WERI-Rb-1 (cell line): ENCODE data around the gene SPDYE1.
A peak's percentile ranks its signal among the peaks of the same experiment; 100 is the strongest.
"Not testable (repeated sequence)": the region's sequence is repeated elsewhere in the genome, so short reads cannot be mapped to it uniquely, and the experiment has no call there.

Source experiments
- DNase-seq: peaks from one replicate; pipeline ENCODE4 v3.0.0-alpha.2; 2020
- H3K27ac ChIP-seq: fragments of 250-450 bp; sonication (Bioruptor Pico); 2 replicates; pipeline ENCODE4 v1.5.1; 2020; ENCODE audit warnings: mild to moderate bottlenecking, moderate library complexity
- H3K27me3 ChIP-seq: fragments of 250-450 bp; sonication (Bioruptor Pico); 2 replicates; pipeline ENCODE4 v1.5.1; 2021; ENCODE audit warnings: mild to moderate bottlenecking, low read depth, moderate library complexity; ENCODE audit not compliant: insufficient read depth, severe bottlenecking
- H3K36me3 ChIP-seq: fragments of 250-450 bp; sonication (Bioruptor Pico); 2 replicates; pipeline ENCODE4 v1.5.1; 2020; ENCODE audit warnings: mild to moderate bottlenecking, moderate library complexity
- H3K4me3 ChIP-seq: 2 replicates; pipeline ENCODE4 v1.5.1; 2011; ENCODE audit warnings: low read depth, mild to moderate bottlenecking, control low read depth, low read length
- H3K9me3 ChIP-seq: fragments of 250-450 bp; sonication (Bioruptor Pico); 2 replicates; pipeline ENCODE4 v1.5.1; 2021; ENCODE audit warnings: mild to moderate bottlenecking, moderate library complexity; ENCODE audit not compliant: severe bottlenecking
- TF ChIP-seq, protein P1 (sequence below): IDR thresholded peaks from 2 replicates; pipeline ENCODE4 v1.5.1; 2011; ENCODE audit warnings: low read depth, mild to moderate bottlenecking, control low read depth, inconsistent platforms, low read length

SPDYE1 gene

DNA sequence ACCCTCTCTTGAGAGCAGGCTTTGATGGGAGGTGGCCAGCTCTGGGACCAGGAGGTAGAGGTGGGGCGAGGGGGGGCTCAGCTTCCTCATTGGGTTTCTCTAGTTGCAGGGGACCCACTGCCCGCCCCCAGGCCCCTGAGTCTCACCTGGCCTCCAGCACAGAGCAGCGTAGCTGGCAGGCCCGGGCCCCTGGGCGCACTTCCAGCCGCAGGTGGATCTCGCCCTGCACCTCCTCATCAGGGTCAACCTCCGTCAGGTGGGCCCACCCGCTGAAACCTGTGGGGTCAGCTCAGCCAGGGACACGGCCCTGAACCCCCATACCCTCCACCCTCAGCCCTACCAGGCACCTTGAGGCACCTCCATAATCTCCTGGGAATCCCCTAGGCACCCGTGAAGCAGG lies 28.1 kb upstream of the SPDYE1 start:
- not testable (repeated sequence) for H3K27ac ChIP-seq, H3K27me3 ChIP-seq, H3K9me3 ChIP-seq, DNase-seq, H3K4me3 ChIP-seq, H3K36me3 ChIP-seq

DNA sequence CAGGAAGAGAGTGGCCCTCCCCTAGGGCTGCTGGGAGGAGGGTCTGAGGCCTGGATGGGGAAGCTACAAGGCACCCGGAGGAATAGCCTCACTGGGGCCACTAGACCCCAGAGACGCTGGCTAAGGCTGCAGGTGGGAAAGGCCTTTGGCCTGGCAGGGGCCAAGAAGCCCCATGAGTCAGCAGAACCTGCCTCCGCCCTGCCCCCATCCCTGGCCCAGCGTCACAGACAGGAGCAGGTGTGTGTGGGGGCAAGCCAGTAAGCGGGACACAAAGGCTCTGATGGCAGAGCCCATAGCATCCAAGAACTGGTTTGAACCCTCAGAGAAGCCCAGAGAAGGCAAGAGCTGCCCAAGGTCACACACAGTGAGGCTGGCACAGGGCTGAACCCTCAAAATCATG lies 27.0 kb upstream of the SPDYE1 start:
- H3K9me3 ChIP-seq, H3K36me3 ChIP-seq, DNase-seq, H3K27me3 ChIP-seq, H3K4me3 ChIP-seq, H3K27ac ChIP-seq: not testable (repeated sequence)

DNA sequence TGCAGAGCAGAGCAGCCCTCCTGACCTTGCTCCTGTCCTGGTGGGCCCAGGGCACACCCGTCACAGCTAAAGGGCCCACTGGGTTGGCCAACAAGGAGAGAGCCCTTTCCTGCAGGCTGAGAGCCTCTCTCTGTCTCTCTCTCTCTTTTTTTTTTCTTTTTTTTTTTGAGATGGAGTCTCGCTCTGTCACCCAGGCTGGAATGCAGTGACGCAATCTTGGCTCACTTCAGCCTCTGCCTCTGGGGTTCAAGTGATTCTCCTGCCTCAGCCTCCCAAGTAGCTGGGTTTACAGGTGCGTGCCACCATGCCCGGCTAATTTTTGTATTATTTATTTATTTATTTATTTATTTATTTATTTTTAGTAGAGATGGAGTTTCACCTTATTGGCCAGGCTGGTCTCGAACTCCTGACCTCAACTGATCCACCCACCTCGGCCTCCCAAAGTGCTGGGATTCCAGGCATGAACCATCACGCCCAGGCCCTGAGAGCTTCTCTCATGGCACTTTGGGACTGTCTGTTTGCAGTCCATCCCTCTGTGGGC lies 23.6 kb upstream of the SPDYE1 start:
- not testable (repeated sequence) for H3K4me3 ChIP-seq, DNase-seq, H3K9me3 ChIP-seq, H3K27me3 ChIP-seq, H3K27ac ChIP-seq, H3K36me3 ChIP-seq

DNA sequence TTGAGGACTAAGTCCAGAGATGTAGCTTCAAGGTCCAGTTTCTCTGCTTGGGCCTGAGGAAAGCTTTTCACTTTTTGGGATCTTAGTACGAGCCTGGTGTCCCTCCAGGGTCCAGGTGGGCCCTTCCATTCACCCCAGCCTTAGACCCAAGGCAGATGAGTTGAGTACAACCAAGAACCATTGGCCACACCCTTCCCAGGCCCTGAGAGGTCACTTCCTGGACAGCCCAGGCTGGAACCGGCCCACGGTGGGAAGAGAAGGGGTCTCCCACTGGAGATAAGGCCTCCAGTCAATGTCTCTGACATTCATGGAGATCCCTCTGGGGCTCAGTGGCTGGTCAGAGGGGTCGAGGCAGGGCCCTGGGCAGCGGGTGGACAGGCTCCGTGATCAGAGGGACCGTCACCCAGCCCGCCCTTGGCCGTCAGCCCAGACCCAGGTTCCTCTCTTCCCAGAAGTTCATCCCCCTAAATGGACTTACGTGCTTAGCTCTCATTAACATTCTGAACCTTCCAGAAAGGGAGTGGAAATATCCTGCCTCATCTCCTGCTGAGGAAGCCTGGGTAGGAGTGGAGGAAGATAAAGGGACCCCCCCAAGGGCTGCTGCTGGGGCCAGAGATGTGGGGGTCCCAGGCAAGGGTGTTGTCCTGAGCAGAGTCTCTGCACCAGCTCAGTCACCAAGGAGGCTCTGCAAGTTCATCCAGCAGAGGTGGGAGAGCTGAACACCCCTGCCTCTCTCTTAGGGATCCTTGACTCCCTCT lies 22.8 kb upstream of the SPDYE1 start:
- not testable (repeated sequence) for H3K4me3 ChIP-seq, H3K27ac ChIP-seq, DNase-seq, H3K9me3 ChIP-seq, H3K27me3 ChIP-seq, H3K36me3 ChIP-seq

DNA sequence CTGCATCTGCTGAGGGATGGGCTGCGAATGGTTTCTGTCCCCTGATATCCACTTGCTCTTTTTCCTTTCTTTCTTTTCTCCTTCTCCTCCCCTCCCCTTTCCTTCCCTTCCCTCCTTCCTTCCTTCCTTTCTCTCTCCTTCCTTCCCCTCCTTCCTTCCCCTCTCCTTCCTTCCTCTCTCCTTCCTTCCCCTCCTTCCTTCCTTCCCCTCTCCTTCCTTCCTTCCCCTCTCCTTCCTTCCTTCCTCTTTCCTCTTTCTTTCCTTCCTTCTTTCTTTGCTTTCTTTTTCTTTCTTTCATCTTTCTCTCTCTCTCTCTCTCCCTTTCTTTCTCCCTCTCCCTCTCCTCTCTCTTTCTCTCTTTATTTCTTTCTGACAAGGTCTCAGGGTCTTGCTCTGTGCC lies 20.2 kb upstream of the SPDYE1 start:
- H3K27me3 ChIP-seq, result no peaks in the 10 kb centered on the region
- no peaks in the 10 kb centered on the region for H3K9me3 ChIP-seq
- H3K36me3 ChIP-seq, result no peaks in the 10 kb centered on the region
- TF ChIP-seq, protein P1, sequence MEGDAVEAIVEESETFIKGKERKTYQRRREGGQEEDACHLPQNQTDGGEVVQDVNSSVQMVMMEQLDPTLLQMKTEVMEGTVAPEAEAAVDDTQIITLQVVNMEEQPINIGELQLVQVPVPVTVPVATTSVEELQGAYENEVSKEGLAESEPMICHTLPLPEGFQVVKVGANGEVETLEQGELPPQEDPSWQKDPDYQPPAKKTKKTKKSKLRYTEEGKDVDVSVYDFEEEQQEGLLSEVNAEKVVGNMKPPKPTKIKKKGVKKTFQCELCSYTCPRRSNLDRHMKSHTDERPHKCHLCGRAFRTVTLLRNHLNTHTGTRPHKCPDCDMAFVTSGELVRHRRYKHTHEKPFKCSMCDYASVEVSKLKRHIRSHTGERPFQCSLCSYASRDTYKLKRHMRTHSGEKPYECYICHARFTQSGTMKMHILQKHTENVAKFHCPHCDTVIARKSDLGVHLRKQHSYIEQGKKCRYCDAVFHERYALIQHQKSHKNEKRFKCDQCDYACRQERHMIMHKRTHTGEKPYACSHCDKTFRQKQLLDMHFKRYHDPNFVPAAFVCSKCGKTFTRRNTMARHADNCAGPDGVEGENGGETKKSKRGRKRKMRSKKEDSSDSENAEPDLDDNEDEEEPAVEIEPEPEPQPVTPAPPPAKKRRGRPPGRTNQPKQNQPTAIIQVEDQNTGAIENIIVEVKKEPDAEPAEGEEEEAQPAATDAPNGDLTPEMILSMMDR, result no peak
- H3K4me3 ChIP-seq, result no peak overlapping the region
- H3K27ac ChIP-seq, result no peak overlapping the region
- no peak for DNase-seq

DNA sequence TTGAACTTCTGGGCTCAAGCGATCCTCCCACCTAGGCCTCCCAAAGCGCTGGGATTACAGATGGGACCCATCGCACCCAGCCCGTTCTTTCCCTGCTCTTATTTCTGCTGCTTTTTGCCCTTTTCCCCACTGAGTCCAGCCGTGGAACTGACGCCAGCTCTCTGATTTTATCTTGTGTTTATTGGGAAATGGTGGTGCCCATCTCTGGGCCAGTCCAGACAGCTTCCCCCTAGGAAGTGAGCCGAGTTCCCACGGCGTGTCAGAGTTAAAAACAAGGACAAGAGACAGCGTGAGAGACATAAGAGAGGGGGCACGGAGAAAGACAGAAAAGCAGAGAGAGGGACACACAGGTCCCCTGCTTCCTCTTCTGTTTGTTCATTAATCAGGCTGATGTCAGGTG lies 19.6 kb upstream of the SPDYE1 start:
- H3K36me3 ChIP-seq, H3K4me3 ChIP-seq, H3K27ac ChIP-seq: not testable (repeated sequence)

DNA sequence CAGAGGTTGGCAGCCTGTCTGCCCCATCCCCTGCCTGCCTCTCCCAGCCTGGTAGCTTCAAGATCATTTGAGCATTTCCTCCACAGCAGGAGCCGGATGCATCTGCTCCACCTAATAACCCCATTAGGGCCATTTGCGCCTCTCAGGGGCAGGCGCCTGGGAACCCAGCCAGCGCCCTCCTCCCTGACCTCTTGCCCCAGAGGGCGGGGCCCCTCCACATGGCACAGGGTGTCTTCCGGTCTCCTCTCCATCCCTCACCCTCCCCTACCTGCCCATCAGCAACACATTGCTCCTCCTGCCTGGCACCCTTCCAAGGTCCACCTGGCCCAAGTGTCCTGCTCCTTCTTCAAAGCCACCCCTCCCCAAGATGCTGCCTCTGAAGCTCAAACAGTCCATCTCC lies 14.8 kb upstream of the SPDYE1 start:
- not testable (repeated sequence) for DNase-seq, H3K27ac ChIP-seq, H3K4me3 ChIP-seq, H3K9me3 ChIP-seq, H3K36me3 ChIP-seq, H3K27me3 ChIP-seq

More for the DNA sequence above, 19.6 kb upstream of the SPDYE1 start:
- H3K9me3 ChIP-seq, H3K27me3 ChIP-seq, DNase-seq: not testable (repeated sequence)

DNA sequence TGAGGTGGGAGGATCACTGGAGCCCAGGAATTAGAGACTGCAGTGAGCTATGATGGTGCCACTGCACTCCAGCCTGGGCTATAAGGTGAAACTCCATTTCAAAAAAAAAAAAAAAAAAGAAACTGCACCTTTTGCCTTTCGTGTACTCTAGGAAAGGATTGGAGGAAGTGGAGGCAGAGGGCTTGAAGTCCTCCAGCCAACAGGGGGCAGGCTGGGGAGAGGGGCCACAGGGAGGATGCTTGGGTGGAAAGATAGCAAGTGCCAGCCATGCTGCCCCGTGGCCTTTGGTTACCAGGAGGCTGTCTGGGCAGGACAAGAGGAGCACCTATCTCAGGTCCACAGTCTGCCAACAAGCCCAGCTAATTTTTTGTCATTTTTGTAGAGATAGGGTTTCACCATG lies 14.0 kb upstream of the SPDYE1 start:
- H3K27me3 ChIP-seq, DNase-seq, H3K9me3 ChIP-seq, H3K27ac ChIP-seq, H3K4me3 ChIP-seq, H3K36me3 ChIP-seq: not testable (repeated sequence)

DNA sequence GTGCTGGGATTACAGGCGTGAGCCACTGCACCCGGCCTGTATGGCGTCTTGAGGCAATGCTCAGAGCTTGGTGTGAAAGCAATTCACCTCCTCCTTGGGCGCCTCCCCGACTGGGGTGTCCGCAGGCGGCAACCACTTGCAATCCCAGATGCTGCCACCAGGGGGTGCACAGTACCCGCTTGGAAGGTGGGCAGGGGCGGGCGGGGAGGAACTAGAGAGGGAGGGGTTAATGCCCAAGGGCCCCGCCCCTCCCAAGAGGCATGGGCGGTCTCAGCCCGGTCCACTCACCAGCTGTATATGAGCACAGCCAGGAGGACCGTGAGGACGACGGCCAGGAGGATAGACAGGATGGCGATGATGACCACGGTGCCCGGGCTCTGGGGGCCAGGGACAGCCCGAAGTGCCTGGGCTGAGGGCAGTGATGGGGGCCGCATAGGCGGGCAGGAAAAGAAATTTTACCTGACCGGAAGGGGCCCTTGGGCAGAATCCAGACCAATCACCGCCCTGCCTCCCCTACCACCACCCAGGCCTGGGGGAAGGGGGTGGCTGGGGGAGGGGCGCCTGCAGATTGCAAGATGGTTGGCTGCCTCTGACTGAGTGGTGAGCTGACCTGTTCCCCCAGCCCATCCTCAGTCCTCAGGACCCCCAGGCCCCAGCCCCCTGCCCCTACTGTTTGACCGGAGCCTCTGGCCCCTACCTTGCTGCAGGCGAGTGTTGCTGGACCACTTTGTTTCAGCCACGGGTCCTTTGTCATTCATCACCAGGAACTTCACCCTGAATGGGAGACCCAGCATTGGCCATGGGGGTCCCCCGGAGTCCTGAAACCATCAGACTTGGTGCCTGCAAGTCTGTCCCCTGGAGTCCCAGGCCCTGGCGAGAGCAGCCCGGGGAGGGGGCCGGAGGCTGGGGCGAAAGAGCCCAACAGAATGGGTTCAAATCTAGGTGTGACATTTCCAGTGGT lies 11.5 kb upstream of the SPDYE1 start:
- peak; percentile 89 for DNase-seq
- not testable (repeated sequence) for H3K27ac ChIP-seq, H3K9me3 ChIP-seq, H3K27me3 ChIP-seq, H3K4me3 ChIP-seq, H3K36me3 ChIP-seq
- TF ChIP-seq, protein P1, result peak; percentile 57

DNA sequence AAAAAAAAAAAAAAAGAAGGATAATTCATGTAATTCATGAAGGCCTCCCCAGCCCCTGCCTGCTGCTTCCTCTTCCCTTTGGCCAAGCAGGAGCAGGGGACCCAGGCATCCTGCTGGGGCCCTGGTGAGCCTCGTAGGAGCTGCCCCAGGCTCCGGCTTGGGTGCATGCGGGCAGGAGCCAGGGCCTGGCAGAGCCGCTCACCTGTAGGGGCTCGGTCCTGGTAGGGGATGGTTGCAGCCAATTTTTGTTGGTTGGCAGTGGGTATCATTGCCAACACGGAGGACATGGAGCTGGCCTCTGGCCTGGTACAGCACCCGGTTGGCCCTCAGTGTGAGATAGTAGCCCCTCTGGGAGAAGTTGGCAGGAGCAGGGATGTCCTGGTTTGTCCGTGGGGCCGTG lies 10.2 kb upstream of the SPDYE1 start:
- H3K9me3 ChIP-seq, H3K27me3 ChIP-seq, H3K36me3 ChIP-seq, DNase-seq, H3K27ac ChIP-seq, H3K4me3 ChIP-seq: not testable (repeated sequence)

DNA sequence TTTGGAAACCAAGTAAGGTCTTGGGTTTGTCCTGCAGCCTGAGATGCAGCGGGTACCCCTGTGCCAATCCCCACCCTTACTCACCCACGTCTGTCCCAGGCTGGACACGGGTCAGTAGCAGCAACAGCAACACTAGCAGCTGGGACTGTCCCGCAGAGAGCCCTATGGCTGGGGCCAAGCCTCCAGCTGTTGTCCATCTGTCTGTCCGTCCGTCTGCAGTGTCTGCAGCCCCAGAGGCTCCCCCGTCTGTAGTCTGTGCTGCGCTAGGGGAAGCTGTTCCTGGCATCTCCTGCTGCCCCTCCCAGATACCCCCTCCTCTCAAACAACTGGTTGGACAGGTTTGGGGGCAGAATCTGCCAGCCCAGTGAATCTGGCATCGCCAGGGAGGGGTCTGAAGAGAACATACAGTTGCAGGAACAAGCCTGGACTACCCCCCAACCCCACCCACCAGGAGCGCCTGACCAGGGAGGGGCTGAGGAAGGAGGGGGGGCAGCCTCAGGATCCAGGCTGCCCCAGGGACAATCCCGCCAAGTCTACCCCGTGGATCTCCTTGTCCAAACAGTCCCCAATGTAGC lies 7.6 kb upstream of the SPDYE1 start:
- H3K9me3 ChIP-seq, H3K4me3 ChIP-seq, H3K27me3 ChIP-seq, H3K27ac ChIP-seq, DNase-seq, H3K36me3 ChIP-seq: not testable (repeated sequence)

DNA sequence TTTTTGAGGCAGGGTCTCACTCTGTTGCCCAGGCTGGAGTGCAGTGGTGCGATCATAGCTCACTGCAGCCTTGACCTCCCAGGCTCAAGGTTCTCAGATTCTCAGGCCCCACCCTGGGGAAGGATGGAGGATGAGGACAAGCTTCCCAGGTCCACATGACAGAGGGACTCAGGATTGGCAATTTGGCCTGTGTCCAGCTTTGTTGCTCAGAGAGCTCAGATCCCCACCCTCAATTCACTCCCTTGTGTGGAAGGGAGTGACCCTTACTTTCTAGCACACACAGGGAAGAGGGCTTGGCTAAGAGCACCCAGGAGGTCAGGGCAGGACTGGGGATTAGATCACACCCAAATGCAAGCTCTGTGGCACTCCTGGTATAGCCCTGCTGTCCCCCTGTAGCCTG lies 6.9 kb upstream of the SPDYE1 start:
- not testable (repeated sequence) for H3K27ac ChIP-seq, H3K36me3 ChIP-seq, H3K4me3 ChIP-seq, H3K9me3 ChIP-seq, H3K27me3 ChIP-seq, DNase-seq
